Glomerular endothelial cell (primary cell): ENCODE results near the gene SERTAD2. TPM values are rescaled to one million over a fixed set of nuclear protein-coding genes. Genes with fewer than 3 reads are reported as not detected.

Experiments used
- DNase-seq: peaks from one replicate; pipeline ENCODE4 v3.0.0-alpha.2; 2011; ENCODE audit warnings: low read depth, low spot score; ENCODE audit errors: extremely low read depth
- total RNA-seq: library from RNA; depleted of rRNA; stranded (reverse); fragments of >200 nt; gene quantifications from 2 replicates; pipeline ENCODE4 v1.2.3, GENCODE V29; 2015

The SERTAD2 gene
- total RNA-seq, 1 donor from 2014 or later, result 15.6 TPM

- no peak for DNase-seq
Observed at GRCh38 chr2:64610316-64610855, 43.3 kb downstream of the SERTAD2 start.

GRCh38 chr2:64609942-64610281 is 43.8 kb downstream of the SERTAD2 start:
- no peak for DNase-seq

GRCh38 chr2:64609227-64609941 is 44.3 kb downstream of the SERTAD2 start:
- DNase-seq, result no peak

GRCh38 chr2:64608867-64609226 is 44.9 kb downstream of the SERTAD2 start:
- DNase-seq, result no peak

GRCh38 chr2:64607381-64608304 is 46.1 kb downstream of the SERTAD2 start:
- no peak for DNase-seq

- no peak for DNase-seq
Observed at GRCh38 chr2:64606479-64607363, 47.0 kb downstream of the SERTAD2 start.

GRCh38 chr2:64605991-64606478 is 47.7 kb downstream of the SERTAD2 start:
- DNase-seq, result no peak

GRCh38 chr2:64605026-64605471 is 48.7 kb downstream of the SERTAD2 start:
- no peak for DNase-seq

GRCh38 chr2:64604155-64604554 is 49.6 kb downstream of the SERTAD2 start:
- DNase-seq, result no peak

GRCh38 chr2:64602436-64602835 is 51.3 kb downstream of the SERTAD2 start:
- no peak for DNase-seq

- DNase-seq, result no peak
Observed at GRCh38 chr2:64601785-64602391, 51.8 kb downstream of the SERTAD2 start.

GRCh38 chr2:64601034-64601754 is 52.5 kb downstream of the SERTAD2 start:
- DNase-seq, result no peak

GRCh38 chr2:64599469-64599868 is 54.2 kb downstream of the SERTAD2 start:
- DNase-seq, result no peak

- no peak for DNase-seq
Observed at GRCh38 chr2:64598226-64598625, 55.5 kb downstream of the SERTAD2 start.

GRCh38 chr2:64595397-64596176 is 58.1 kb downstream of the SERTAD2 start:
- no peak for DNase-seq

GRCh38 chr2:64594226-64594989 is 59.3 kb downstream of the SERTAD2 start:
- DNase-seq, result no peak

- no peak for DNase-seq
Observed at GRCh38 chr2:64593035-64593655, 60.6 kb downstream of the SERTAD2 start.

GRCh38 chr2:64591188-64591587 is 62.5 kb downstream of the SERTAD2 start:
- no peak for DNase-seq
